ENCODE measurements around the gene CWC22.

Gene CWC22

GRCh38 chr2:180048251-180048650, 41.2 kb upstream of the CWC22 start:
- TF ChIP-seq CTCF (IDR thresholded peaks at IDR 0.05; ENCODE audit: insufficient read depth, low read length, poor library complexity, severe bottlenecking) (no peak), EZH2phosphoT487 (conservative IDR thresholded peaks at IDR 0.05; ENCODE audit: low read length) (no peak)
- no peaks in the 10 kb centered on the region for H3K9me3 ChIP-seq (ENCODE audit: insufficient read depth, low read length)
- no peaks in the 10 kb centered on the region for H3F3A ChIP-seq (ENCODE audit: insufficient read depth)
- H3K4me2 ChIP-seq (ENCODE audit: low read depth, low read length, poor library complexity, severe bottlenecking) = no peak overlapping the region
- H3K27ac ChIP-seq (ENCODE audit: low read depth, low read length) = no peak overlapping the region
- no peaks in the 10 kb centered on the region for H3K27me3 ChIP-seq (ENCODE audit: low read length)
- H3K9me2 ChIP-seq (replicated peaks; ENCODE audit: insufficient read depth, low read length) = no peaks in the 10 kb centered on the region
- no peak overlapping the region for H3K4me3 ChIP-seq (ENCODE audit: insufficient read depth, low read length, poor library complexity, severe bottlenecking)
- H3K36me3 ChIP-seq (ENCODE audit: low read length) = no peaks in the 10 kb centered on the region
- H3K79me2 ChIP-seq (ENCODE audit: insufficient read depth, low read length) = no peaks in the 10 kb centered on the region
- H2AFZ ChIP-seq (ENCODE audit: low read depth, low read length, severe bottlenecking) = no peak overlapping the region
- H3K9ac ChIP-seq (ENCODE audit: low read length) = no peak overlapping the region
- no peaks in the 10 kb centered on the region for H4K20me1 ChIP-seq (ENCODE audit: low read depth, low read length)

- Histone ChIP-seq H3K4me2 (ENCODE audit: low read depth, low read length, poor library complexity, severe bottlenecking) (no peak overlapping the region), H4K20me1 (ENCODE audit: low read depth, low read length) (no peaks in the 10 kb centered on the region), H3K27me3 (ENCODE audit: low read length) (no peaks in the 10 kb centered on the region), H3K9me2 (replicated peaks; ENCODE audit: insufficient read depth, low read length) (no peaks in the 10 kb centered on the region), H3K27ac (ENCODE audit: low read depth, low read length) (no peak overlapping the region), H2AFZ (ENCODE audit: low read depth, low read length, severe bottlenecking) (no peak overlapping the region), H3K4me3 (ENCODE audit: insufficient read depth, low read length, poor library complexity, severe bottlenecking) (no peak overlapping the region), H3K9ac (ENCODE audit: low read length) (no peak overlapping the region), H3K9me3 (ENCODE audit: insufficient read depth, low read length) (no peaks in the 10 kb centered on the region), H3F3A (ENCODE audit: insufficient read depth) (no peaks in the 10 kb centered on the region), H3K79me2 (ENCODE audit: insufficient read depth, low read length) (no peaks in the 10 kb centered on the region), H3K36me3 (ENCODE audit: low read length) (no peaks in the 10 kb centered on the region)
- TF ChIP-seq CTCF (IDR thresholded peaks at IDR 0.05; ENCODE audit: insufficient read depth, low read length, poor library complexity, severe bottlenecking) (no peak), EZH2phosphoT487 (conservative IDR thresholded peaks at IDR 0.05; ENCODE audit: low read length) (no peak)
These were observed 39.7 kb upstream of the CWC22 start for GRCh38 chr2:180046776-180047175.

- no peaks in the 10 kb centered on the region for H3K79me2 ChIP-seq (ENCODE audit: insufficient read depth, low read length)
- no peaks in the 10 kb centered on the region for H3F3A ChIP-seq (ENCODE audit: insufficient read depth)
- no peak overlapping the region for H3K4me2 ChIP-seq (ENCODE audit: low read depth, low read length, poor library complexity, severe bottlenecking)
- H3K9me2 ChIP-seq (replicated peaks; ENCODE audit: insufficient read depth, low read length) = no peaks in the 10 kb centered on the region
- H3K4me3 ChIP-seq (ENCODE audit: insufficient read depth, low read length, poor library complexity, severe bottlenecking) = no peak overlapping the region
- H2AFZ ChIP-seq (ENCODE audit: low read depth, low read length, severe bottlenecking) = no peak overlapping the region
- H3K9me3 ChIP-seq (ENCODE audit: insufficient read depth, low read length) = no peaks in the 10 kb centered on the region
- H3K27ac ChIP-seq (ENCODE audit: low read depth, low read length) = no peak overlapping the region
- no peaks in the 10 kb centered on the region for H3K27me3 ChIP-seq (ENCODE audit: low read length)
- TF ChIP-seq CTCF (IDR thresholded peaks at IDR 0.05; ENCODE audit: insufficient read depth, low read length, poor library complexity, severe bottlenecking) = no peak
- no peak for TF ChIP-seq EZH2phosphoT487 (conservative IDR thresholded peaks at IDR 0.05; ENCODE audit: low read length)
- no peak overlapping the region for H3K9ac ChIP-seq (ENCODE audit: low read length)
- no peaks in the 10 kb centered on the region for H4K20me1 ChIP-seq (ENCODE audit: low read depth, low read length)
- H3K36me3 ChIP-seq (ENCODE audit: low read length) = no peaks in the 10 kb centered on the region
These were observed 39.1 kb upstream of the CWC22 start for GRCh38 chr2:180046202-180046601.
